Measurements from ENCODE around the gene RPS15. TPM values are rescaled to one million over a fixed set of nuclear protein-coding genes. Genes with fewer than 3 reads are reported as not detected.

RPS15 gene
- total RNA-seq, 1 donor from 2014 or later: 1,137 TPM

DNA sequence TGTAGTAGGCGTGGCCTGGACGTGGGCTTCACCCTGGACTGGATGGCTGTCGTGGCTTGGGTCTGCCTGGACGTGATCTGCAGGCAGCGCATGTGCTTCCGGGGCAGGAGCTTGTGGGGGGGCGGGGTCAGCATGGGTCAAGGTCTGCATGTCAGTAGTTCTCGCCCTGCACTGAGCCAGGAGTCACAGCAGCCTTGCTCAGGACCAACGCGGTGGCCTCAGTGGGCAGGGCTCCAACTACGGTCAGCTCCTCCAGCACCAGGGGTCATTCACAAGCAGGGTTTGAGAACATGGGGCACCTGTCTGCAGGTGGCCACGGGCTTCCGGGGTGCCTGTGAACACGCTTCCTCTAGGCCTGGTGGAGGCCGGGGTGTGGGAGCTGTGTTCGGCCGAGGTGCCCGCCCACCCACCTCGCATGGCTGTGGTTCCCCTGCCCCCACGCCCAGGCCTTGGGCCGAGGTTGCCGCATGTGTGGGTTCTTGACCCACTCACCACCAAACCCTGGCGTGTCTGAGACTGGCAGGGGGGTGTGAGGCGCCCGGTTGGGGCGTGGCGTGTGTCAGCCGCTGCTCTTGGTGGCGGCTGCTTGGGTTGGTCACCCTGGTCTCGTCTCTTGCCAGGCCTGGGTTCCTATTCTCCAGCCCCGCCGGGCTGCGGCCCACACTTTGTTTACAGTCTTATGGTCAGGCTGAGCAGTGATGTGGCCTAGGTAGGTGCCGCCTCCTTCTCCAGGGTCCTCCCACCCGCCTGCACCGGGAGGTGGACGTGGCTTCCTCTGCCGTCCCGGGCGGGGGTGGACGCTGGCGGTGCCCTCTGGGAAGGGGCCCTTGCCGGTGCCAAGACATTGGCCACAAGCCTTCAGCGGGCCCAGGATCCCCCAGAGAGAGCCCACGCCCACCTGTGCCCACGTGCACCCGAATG lies 4.8 kb upstream of the RPS15 start:
- intact Hi-C loops (cut with micrococcal nuclease): no loop called here

GRCh38 chr19:1434040-1434366 lies 4.2 kb upstream of the RPS15 start:
- intact Hi-C loops (cut with micrococcal nuclease): no loop called here

- intact Hi-C loops (cut with micrococcal nuclease): no loop called here
These were observed 3.6 kb upstream of the RPS15 start for GRCh38 chr19:1434577-1435060.

- intact Hi-C loops (cut with micrococcal nuclease): no loop called here
These were observed 2.7 kb upstream of the RPS15 start for GRCh38 chr19:1435378-1435989.

GRCh38 chr19:1437609-1438008 lies 587 bp upstream of the RPS15 start:
- intact Hi-C loops (cut with micrococcal nuclease): loop anchor here (1.0 to 2.0 kb wide), 8 partner anchors 30 to 640 kb away; partner anchors contain the start of genes C19orf25, CIRBP, DAZAP1 and NDUFS7

DNA sequence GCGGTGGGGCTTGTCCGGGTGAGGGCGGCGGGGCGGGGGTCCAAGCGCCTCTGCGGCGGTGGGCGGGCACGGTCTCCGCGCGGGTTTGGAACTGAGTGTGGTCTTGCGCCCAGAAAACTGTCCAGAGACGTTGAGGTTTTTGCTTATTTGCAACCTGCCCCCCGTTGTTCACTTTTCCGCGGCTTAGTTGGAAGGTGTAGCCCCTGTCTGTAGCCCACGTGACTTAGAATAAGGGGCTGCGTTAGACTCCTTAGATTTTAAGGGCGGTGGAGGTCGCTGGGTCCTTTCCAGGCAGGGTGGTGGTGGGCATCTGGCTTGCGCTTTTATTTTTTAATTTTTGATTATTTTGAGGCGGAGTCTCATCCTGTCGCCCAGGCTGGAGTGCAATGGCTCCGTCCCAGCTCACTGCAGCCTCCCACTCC lies 748 bp downstream of the RPS15 start:
- intact Hi-C loops (cut with micrococcal nuclease): loop anchor here (1.0 to 2.0 kb wide), 8 partner anchors 32 to 642 kb away; partner anchors contain the start of genes C19orf25, CIRBP, DAZAP1 and NDUFS7

DNA sequence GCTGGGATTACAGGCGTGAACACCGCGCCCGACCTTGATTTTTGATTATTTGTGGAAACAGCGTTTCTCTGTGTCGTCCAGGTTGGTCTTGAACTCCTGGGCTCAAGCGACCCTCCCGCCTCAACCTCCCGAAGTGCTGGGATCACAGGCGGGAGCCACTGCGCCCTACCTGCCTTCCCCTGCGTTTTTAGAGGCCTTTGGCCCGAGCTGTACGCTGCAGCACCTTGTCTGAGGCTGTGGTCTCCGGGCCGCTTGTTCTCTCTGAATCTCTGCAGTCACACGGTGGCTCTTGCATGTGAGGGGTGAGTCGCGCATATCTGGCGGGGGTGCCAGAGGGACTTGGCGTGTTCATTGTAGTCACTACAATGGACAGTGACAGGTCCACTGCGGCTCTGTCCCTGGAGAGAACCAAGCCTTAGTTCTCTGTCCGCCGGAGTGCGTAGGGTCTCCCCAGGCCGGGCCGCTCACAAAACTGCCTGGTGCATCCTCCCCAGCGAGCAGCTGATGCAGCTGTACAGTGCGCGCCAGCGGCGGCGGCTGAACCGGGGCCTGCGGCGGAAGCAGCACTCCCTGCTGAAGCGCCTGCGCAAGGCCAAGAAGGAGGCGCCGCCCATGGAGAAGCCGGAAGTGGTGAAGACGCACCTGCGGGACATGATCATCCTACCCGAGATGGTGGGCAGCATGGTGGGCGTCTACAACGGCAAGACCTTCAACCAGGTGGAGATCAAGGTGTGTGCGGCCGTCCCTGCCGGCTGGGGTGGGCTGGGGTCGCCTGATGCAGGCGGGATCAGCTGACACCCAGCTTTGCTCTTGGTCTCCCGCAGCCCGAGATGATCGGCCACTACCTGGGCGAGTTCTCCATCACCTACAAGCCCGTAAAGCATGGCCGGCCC lies 1.6 kb downstream of the RPS15 start:
- intact Hi-C loops (cut with micrococcal nuclease): loop anchor here (2.0 kb wide), 3 partner anchors 31 to 171 kb away; partner anchors contain the start of genes C19orf25 and CIRBP

GRCh38 chr19:1440418-1440801 lies 2.2 kb downstream of the RPS15 start:
- intact Hi-C loops (cut with micrococcal nuclease): no loop called here

DNA sequence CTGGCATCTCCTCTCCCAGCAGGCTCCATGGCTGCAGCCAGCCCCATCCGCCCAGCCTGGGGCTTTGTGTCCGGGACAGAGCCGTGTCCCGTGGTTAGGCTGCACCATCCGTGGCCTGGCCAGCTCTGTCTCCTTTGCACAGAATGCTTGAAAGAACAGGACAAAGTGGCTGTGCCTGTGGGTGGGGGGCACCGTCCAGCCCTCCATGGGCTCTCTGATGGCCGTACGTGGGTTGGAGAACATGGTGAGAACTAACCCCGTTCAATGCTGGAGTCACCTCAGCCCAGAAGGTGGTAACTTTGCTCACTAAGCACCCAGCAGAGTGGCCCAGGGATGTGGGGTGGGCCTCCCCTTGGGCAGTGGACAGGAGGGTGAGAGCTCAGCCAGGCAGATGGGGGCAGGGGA lies 2.8 kb downstream of the RPS15 start:
- intact Hi-C loops (cut with micrococcal nuclease): no loop called here

GRCh38 chr19:1441677-1442438 lies 3.7 kb downstream of the RPS15 start:
- intact Hi-C loops (cut with micrococcal nuclease): no loop called here

- intact Hi-C loops (cut with micrococcal nuclease): loop anchor here (2.0 kb wide), 2 partner anchors 67 to 167 kb away; partner anchors contain the start of gene ADAMTSL5
These were observed 7.2 kb downstream of the RPS15 start for GRCh38 chr19:1445185-1445931.

GRCh38 chr19:1445932-1446712 lies 7.9 kb downstream of the RPS15 start:
- intact Hi-C loops (cut with micrococcal nuclease): loop anchor here (2.0 kb wide), 2 partner anchors 67 to 167 kb away; partner anchors contain the start of gene ADAMTSL5

DNA sequence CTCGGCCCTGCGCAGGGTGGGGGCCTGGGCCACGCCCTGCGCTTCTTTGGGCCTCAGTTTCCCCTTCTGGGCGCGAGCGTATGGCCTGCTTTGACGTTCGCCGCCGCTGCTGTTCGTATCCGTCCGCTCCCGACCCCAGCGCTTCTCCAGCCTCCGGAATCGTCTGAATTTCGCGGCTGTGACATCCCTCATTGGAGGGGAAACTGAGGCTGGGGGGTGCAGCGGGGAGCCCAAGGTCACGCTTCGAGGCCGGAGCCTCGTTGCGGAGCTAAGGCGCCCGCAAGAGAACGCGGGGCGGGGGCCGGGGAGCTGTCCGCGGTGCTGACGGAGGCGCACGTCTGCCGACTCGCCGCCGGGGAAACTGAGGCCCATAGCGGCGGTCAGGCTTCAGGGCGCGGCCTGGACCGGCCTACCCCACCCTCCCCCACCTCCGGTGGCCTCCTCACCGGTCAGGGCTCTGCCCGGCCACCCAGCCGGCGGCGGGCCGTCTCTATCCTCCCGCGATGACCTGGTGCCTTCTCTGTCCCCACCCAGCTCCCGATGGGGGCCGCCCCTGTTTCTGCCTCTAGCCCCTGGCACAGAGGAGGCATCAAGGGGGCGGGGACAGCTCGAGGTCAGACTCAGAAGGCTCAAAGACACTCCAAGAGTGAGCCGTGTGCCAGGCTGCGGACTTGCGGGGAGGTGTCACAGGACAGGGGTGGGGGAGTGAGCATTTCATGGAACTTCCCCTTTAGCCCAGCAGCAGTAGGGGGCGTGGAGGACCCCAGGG lies 8.7 kb downstream of the RPS15 start:
- intact Hi-C loops (cut with micrococcal nuclease): no loop called here

GRCh38 chr19:1447504-1447903 lies 9.3 kb downstream of the RPS15 start:
- intact Hi-C loops (cut with micrococcal nuclease): no loop called here

DNA sequence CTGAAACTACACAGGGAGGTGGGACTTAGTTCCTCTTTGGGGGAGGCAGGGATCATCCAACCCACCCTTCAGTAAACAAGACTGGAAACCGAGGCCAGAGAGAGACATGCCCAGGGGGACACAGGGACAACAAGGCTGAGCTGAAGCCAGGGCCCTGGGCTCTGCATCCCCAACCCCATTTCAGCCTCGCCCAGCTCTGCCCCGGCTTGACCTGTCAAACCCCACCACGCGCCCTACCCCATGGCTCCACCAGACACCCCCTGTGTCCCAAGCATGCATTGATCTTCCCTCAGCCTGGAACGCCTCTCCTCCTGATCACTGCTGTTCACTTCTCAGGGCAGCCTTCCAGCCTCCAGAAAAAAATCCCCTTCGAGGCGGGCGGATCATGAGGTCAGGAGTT lies 9.7 kb downstream of the RPS15 start:
- intact Hi-C loops (cut with micrococcal nuclease): no loop called here

- intact Hi-C loops (cut with micrococcal nuclease): no loop called here
These were observed 11.6 kb downstream of the RPS15 start, which contains the start of gene APC2 for GRCh38 chr19:1449467-1450442. TSS of gene APC2 (plus strand) at chr19:1450121. CDS start at chr19:1453002, 2,881 bp downstream.

Data from T-helper 1 cell treated with Interleukin-12 subunit alpha and Interleukin-12 subunit beta and Interleukin-4 antibody, amounts not matched to agents 30 ng/mL and 1 ng/mL, for 36 hours (primary cell).